Sigmoid colon (tissue), 4 donors: Measurements from ENCODE around the gene PLK2.

Experiments used
- EP300 ChIP-seq, 4 donors: sonication (generic); formaldehyde crosslinking; IDR thresholded peaks; one replicate each; pipeline ENCODE4 v1.6.1; 2017; ENCODE audit warnings: antibody characterized with exemption in 4 of 4
- POLR2A ChIP-seq, 2 donors: fragments of 450-650 bp; IDR thresholded peaks; one replicate each; pipeline ENCODE4 v1.6.1; 2016; ENCODE audit warnings: antibody characterized with exemption in 2 of 2, mild to moderate bottlenecking in 2 of 2, moderate library complexity in 2 of 2
- TF ChIP-seq, protein P1 (sequence below), 4 experiments: fragments of 450-650 bp in 3 of 4; fragments of 200-600 bp in 1 of 4; IDR thresholded peaks; one replicate each; pipeline ENCODE4 v1.5.1; 2016 to 2019; ENCODE audit warnings: antibody characterized with exemption in 4 of 4, mild to moderate bottlenecking in 3 of 4, moderate library complexity in 2 of 4

GRCh38 chr5:58458141-58458742 lies 1.6 kb downstream of the PLK2 start:
- TF ChIP-seq POLR2A (IDR thresholded peaks at IDR 0.05): no peak
- TF ChIP-seq, protein P1, sequence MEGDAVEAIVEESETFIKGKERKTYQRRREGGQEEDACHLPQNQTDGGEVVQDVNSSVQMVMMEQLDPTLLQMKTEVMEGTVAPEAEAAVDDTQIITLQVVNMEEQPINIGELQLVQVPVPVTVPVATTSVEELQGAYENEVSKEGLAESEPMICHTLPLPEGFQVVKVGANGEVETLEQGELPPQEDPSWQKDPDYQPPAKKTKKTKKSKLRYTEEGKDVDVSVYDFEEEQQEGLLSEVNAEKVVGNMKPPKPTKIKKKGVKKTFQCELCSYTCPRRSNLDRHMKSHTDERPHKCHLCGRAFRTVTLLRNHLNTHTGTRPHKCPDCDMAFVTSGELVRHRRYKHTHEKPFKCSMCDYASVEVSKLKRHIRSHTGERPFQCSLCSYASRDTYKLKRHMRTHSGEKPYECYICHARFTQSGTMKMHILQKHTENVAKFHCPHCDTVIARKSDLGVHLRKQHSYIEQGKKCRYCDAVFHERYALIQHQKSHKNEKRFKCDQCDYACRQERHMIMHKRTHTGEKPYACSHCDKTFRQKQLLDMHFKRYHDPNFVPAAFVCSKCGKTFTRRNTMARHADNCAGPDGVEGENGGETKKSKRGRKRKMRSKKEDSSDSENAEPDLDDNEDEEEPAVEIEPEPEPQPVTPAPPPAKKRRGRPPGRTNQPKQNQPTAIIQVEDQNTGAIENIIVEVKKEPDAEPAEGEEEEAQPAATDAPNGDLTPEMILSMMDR (IDR thresholded peaks at IDR 0.05): no peak
- no peak for TF ChIP-seq EP300 (IDR thresholded peaks at IDR 0.05)
